GM19023 (cell line): ENCODE results near the gene KLC1.
"Not testable (repeated sequence)": the region's sequence is repeated elsewhere in the genome, so short reads cannot be mapped to it uniquely, and the experiment has no call there.

ENCODE experiments used
- ATAC-seq: cut with Tn5 transposase; IDR thresholded peaks from one replicate; pipeline ENCODE4 v1.9.1; 2021; ENCODE audit warnings: mild to moderate bottlenecking, moderate library complexity; ENCODE audit not compliant: unreplicated experiment

Gene KLC1

DNA sequence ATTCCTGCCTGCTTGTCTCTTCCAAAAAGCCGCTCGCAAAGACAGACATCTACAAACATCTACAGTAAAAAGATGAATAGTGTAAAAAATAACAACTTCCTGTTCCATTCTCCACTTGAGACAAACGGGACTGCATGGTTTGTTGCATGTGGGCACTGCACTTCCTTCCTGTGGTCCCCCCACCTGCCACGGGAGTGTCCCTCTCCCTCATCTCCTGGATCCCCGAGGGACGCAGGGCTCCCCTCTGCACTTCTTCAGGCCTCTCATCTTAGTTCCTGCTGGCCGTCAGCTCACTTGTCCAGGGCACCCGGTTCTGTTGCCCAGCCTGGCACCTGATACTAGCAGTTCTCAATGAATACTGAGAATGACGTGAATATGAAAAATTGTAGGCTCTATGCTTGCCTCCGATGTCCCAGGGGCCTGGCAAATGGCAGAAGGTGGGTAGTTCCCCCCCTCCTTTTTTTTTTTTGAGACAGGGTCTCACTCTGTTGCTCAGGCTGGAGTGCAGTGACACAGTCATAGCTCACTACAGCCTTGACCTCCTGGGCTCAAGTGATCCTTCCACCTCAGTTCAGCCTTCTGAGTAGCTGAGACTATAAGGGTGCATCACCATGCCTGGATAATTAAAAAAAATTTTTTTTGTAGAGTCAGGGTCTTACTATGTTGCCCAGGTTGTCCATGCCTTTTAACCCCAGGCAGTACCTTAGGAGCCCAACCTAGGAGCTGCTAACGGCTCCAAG, 3.5 kb upstream of the KLC1 start:
- ATAC-seq, result no peak

DNA sequence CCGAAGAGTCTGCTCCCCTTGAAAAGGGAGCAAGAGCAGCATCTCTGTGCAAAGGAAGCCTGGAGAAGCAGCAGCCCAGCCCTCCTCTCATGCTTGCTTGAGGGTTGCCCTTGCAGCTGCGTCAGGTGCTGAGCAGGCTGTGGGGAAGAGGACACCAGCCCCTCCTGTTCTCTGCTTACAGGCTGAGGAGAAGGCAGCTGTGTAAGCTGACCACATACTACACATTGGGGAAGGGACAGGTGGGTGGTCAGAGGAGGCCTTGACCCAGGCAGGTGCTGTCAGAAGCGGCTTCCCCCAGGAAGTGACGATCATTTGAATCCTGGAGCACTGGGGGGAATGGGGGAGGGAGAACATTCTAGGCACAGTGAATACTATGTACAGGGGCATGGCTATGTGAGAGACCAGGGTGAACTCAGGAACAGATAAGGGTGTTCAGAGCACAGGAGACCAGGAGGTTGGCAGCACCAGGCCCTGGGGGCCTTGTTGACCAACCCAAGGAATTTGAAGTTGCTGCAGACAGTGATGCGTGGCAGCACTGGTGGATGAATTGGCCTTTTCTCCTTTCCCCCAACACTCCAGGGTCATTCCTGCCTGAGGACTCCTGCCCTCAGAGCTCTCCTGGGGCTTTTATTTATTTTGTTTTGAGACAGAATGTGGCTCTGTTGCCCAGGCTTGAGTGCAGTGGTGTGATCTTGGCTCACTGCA, 2.7 kb upstream of the KLC1 start:
- ATAC-seq, result no peak

DNA sequence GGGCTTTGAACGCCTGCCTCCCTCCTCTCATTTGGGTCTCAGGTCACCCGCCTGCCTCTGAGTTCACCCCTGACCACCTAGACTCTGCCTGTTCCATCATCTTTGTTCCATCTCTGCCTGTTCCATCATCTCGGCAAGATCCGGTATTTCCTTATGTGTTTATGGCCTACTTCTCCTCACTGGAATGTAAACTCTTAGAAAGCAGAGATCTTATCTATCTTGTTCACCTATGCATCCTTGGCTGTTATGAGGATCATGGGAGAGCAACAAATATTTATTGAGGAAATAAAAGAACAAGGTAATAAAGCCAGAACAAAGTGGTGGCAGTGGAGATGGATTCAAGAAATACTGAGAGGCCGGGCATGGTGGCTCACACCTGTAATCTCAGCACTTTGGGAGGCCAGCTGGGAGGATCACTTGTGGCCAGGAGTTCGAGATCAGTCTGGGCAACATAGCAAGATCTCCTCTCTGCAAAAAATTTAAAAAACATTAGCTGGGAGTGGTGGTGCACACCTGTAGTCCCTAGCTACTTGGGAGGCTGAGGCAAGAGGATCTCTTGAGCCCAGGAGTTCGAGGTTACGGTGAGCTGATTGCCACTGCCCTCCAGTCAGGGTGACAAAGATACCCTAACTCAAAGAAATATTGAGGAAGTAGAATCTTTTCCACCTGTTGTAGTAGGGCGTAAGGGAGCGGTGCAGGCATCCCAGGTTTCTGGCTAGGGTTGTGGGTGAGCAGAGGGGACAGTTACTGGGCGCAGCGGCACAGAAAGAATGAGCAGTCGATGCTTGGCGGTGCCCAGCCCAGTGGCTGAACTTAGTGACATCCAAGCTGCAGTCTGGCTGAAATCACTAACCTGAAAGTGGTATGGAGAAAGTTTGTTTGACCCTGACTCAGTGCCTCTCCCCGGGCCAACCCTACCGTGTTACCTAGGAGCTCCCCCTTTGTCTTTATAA, 1.7 kb upstream of the KLC1 start:
- ATAC-seq, result no peak

DNA sequence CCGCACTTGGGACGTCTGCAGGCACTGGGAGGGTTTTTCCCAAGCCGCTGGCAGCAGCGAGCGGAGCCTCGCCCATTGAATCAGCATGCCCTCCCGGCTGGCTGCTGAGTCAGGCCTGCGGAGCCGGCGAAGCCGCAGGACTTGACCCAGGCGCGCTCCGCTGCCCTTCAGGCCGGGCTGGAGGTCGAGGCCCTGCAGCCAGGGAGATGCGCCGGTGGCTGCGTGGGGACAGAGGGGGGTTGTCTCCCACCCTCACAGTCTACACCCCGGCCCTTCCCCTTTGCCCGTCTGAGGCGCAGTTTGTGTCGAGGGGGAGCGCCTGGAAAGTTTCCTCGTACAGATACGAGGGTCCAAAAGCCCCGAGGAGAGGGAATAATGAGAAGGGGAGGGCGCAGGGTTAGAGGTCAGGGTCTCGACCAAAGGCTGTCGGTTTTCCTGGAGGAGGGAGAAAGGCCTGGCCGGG, 759 bp upstream of the KLC1 start:
- ATAC-seq, result no peak

DNA sequence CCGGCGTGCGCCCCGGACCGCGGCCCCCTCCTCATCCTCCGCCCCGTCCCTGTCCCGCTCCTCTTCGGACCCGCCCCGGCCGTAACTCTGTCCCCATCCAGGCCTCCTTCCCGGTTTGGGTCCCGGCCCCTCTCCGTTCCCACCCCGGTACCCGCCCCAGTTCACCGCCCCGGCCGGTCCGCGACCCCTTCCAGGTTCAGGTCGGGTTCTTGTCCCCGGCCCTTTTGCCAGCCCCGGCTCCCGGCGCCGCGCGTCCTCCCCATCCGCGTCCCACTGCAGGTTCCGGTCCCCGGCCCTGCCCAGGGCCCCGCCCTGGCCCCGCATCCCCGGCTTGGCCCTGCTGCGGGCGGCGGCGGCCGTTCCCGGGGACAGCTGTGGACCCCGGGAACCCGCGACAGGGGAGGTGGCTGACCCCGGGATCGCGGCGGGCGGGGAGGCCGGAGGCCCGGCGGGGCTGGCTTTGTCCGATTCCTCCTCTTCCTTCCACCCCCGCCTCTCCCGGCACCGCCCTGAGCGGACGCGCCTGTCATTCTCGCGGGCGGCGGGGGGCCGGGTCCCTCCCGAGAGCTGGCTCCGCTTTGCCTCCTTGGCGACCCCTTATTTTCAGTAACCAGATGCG, 601 bp downstream of the KLC1 start:
- peak; percentile 35 for ATAC-seq

DNA sequence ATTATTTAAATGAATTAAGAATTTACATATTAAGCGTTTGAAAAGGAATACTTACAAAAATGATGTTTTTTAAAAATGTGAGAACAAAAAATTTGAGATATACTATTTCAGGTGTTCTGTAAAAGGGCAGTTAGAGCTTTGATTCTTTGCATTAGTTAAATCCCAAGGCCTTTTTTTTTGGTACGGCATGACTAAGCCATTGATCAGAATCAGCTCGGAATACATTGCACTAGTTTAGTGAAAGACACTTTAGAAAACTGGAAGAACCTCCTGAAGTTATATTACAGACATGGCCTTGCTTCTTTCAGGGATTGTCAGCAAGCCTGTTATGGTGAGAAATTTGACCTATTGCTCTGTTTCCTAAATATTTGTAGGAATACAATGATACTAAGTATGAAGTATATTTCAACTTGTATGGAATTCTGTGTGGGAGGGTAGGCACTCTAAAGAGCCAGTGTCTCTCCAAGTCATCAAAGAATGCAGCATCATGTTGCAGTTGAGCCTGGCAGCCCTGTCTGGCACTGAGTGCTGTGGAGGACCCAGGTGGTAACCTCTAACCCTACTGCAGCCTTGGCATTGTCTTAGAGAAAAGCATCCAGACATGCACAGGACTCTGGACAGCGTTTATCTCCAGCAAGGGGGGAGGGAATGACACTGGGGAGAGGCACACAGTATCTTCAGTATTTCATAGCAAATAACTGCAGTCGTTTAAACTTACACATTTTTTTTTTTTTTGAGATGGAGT, 1.5 kb downstream of the KLC1 start:
- no peak for ATAC-seq

DNA sequence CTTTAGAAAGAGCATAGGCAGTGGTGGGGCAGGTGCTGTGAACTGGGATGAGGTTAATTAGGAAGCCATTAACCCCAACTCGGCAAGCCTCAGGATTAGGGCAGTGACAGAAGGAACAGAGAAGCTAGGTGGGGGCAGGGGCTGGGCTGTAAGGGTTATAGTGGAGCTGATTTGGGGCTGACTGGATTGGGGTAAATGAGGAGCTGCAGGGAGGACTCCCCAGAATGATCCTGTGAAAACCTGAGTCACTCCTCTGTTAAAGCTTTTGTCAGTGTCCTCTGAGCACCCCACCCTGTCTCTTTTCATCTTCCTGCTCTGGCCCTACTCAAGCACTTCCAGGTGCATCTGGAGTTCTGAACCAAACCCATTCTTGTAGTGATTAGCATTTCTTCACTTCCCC, 4.4 kb downstream of the KLC1 start:
- no peak for ATAC-seq

DNA sequence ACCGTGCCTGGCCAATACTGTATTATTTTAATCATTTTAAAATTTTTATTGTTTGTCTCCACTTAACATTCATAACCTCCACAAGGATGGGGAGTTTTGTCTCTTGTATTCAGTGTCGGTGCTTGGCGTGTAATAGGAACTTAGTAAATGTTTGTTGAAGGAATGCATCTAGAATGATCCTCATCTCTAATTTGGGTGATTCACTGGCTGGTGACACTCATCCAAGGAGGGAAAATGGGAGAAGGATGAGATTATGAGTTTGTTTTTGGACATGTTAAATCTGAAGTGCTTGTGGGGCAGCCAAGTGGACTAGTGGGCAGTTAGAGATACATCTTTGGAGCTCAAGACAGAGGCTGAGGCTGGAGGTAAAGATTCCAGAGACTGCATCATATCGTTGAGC, 5.1 kb downstream of the KLC1 start:
- no peak for ATAC-seq

DNA sequence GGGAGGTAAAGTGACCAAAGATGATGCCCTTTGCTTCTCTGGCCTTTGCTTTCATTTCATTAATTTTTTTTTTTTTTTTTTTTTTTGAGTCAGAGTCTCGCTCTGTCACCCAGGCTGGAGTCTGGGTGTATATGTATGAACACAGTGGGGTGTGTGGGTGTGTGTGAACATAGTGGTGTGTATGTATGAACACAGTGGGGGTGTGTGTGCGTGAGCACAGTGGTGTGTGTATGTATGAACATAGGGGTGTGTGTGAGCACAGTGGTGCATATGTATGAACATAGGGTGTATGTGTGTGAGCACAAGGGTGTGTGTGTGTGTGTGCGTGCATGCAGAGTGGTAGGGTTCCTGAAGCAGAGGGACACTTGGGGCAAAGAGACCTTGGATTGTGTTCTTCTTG, 9.6 kb downstream of the KLC1 start:
- ATAC-seq, result no peak

DNA sequence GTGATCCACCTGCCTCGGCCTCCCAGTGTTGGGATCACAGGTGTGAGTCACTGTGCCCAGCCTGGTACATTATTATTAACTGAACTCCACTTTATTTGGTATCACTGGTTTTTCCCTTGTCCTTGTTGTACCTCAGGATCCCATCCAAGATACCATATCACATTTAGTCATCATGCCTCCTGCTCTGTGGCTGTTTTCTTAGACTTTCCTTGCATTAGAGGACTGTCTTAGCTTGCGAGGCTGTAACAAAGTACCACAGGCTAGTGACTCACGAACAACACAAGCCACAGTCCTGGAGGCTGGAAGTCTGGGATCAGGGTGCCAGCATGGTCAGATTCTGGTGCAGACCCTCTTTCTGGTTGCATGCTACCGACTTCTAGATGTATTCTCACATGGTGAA, 12.2 kb downstream of the KLC1 start:
- ATAC-seq, result no peak

DNA sequence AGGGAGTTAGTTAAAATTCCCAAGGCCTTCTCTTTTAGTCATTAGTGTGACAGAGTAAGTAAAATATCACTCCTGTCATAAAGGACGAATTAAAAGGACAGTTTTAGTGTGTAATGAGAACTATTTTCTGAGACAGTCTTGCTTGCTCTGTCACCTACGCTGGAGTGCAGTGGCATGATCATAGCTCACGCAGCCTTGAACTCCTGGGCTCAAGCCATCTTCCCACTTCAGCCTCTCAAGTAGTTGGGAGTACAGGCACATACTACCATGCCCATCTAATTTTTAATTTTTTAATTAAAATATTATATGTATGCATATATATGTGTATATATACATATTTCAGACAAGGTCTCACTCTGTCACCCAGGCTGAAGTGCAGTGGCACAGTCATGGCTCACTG, 17.2 kb downstream of the KLC1 start:
- no peak for ATAC-seq

DNA sequence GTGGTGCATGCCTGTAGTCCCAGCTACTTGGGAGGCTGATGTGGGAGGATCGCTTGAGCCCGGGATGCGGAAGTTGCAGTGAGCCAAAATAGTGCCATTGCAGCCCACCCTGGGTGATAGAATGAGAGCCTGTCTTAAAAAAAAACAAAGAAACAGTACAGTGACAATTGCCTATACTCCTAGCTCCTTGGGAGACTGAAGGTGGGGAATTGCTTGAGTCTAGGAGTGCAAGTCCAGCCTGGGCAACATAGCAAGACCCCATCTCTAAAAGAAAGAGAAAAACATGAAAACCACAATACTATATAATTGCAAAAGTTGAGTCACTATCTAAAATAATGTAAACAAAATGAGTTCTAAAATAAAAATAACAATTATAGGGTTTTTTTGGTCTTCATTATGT, 20.0 kb downstream of the KLC1 start:
- ATAC-seq, result no peak

DNA sequence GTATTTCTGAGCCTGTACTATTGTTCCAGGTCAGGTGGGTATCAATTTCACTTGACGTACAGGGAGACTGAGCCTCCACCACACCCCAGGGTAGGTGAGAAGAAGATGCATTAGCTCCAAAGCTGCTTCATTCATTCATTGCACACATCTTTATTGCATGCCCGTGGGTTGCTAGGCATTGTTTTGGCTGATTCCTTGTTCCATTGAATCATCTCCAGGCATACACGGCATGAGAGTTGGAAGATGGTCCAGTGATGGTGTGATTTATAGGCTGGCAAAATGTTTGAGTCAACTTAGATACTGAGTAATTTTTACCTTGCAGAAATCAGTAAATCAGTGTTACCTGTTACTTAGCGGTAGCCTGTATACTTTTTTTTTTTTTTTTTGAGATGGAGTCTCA, 21.2 kb downstream of the KLC1 start:
- ATAC-seq, result no peak

DNA sequence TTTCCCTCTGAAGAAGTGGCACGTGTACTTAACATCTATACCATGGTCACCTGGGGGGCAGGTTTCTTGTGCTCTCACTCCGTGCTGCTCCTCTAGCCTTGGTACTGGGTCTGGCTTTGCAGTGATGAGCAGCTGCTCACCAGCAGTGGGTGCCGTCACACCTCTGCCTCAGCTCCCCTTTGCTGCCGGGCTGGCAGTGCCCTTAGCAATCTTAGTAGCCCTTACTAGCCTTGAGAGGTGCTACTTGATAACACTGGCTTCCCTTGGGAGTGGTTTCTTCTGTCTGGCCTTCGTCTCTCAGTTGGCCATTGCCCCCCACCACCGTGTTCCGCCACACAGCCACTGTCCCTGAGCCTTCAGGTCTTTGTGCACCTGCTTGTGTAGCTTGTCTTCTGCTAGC, 22.6 kb downstream of the KLC1 start:
- ATAC-seq, result no peak

DNA sequence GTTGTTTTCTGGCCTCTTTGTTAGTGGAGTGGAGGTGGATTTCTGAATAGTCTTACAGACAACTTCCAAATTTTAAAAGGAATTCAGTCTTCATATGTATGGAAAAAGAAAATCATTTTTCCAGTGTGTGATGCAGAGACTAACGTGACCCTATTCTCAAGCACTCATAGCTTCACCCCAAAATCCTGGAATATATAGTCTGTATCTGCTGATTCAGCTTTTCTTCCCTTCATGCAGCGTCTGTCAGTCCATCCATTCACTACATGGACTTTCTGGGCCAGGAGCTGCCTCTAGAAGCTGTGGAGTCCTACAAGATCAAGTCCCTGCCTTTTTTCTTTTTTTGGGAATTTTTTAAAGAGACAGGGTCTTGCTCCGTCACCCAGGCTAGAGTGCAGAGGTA, 23.8 kb downstream of the KLC1 start:
- ATAC-seq, result no peak

DNA sequence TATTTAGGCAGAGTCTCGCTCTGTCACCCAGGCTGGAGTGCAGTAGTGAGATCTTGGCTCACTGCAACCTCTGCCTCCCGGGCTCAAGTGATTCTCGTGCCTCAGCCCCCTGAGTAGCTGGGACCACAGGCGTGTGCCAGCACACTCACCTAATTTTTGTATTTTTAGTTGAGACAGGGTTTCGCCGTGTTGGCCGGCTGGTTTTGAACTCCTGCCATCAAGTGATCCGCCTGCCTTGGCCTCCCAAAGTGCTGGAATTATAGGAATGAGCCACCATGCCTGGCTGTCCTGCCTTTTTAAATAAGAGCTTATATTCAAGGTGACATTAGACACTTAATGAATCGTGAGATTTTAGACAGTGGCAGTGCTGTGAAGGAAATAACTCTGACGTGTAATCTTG, 24.3 kb downstream of the KLC1 start:
- not testable (repeated sequence) for ATAC-seq

DNA sequence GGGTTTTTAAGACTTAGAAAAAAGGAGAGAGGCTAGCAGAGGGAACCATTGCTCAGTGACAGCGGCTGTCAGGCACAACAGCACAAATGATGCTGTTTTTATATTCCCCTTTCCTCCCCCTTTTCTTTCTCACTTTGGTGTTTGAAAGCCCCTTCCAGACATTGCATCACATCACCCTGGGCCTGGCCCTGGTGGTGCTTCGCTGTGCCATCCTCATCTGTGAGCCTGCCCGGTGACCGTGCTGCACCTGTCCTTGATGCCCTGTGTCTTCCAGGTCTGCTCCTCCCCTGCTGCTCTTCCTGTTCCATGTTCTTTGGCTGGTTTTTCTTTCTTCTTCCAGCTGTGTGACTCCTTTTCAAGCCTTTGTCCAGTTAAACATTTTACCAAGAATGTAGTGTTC, 24.8 kb downstream of the KLC1 start:
- ATAC-seq, result no peak

DNA sequence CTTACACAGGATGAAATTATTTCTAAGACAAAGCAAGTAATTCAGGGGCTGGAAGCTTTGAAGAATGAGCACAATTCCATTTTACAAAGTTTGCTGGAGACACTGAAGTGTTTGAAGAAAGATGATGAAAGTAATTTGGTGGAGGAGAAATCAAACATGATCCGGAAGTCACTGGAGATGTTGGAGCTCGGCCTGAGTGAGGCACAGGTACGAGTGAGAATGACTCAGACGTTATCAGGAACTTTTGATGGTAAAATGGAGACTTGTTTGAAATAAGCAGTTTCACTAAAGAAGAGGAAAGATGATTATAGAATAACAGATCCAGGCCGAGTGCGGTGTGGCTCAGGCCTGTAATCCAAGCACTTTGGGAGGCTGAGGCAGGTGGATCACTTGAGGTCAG, 25.6 kb downstream of the KLC1 start:
- no peak for ATAC-seq

DNA sequence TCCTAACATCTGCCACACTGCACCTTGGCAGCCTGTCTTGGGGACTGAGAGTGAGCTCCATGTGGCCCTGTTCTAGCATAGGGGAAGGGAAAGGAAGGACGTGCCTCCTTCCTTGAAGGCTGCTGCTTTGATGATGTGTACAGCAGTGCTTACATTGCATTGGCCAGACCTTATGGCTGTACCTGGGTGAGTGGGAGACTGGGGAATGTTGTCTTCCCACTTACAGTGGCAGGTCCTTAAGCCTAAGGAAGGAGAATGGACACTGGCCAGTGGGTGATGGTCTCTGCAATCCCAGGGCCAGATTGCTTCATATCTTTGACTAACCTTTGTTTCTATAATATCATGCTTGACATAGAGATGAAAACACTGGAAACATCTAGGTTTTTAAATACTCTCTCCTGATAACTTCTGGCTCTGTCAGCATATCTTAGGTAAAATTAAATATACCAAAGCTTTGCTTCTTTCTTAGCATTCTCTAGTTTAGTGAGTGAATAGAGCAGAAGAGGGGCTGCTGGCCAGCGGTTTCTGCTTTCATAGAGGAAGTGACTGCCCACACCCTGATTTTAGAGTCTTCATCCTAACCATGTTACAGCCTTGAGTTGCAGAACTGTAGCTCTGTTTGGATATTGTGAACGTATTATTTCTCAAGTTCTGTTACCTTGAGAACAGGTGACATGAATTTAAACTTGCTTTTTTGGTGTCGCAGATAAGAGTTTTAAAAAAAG, 27.2 kb downstream of the KLC1 start:
- no peak for ATAC-seq

DNA sequence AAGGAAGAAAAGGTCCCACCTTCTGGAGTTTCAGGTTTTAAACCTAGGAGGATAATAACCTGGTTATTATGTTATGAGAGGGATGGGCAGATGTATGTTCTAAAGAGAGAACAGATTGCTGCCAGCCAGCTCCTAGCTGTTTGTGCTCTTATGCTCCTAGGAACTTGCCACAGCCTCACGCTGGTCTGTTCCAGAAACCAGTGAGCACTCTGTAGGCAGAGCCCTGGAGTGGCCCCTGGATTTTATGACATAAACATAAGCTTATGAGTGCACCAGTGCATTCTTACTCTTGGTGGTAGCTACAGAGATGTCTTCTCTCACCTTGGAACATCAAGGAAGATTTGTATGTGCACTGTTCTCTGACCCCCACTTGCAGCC, 27.7 kb downstream of the KLC1 start:
- ATAC-seq, result no peak
